KOPT-K1 (cell line): ENCODE measurements around the gene KIF13A.
"Not testable (repeated sequence)": the region's sequence is repeated elsewhere in the genome, so short reads cannot be mapped to it uniquely, and the experiment has no call there.

Source experiments
- H3K27ac ChIP-seq: fragments of 200-600 bp; sonication (generic); 2 replicates; pipeline ENCODE4 v1.5.1; 2016; ENCODE audit warnings: antibody characterized with exemption, mild to moderate bottlenecking, low read depth, low read length; ENCODE audit not compliant: poor library complexity, severe bottlenecking
- H3K36me3 ChIP-seq: fragments of 200-600 bp; sonication (generic); 2 replicates; pipeline ENCODE4 v1.5.1; 2017; ENCODE audit warnings: antibody characterized with exemption, mild to moderate bottlenecking, low read length, moderate library complexity; ENCODE audit not compliant: insufficient read depth
- H3K9me3 ChIP-seq: fragments of 200-600 bp; sonication (generic); 2 replicates; pipeline ENCODE4 v1.5.1; 2017; ENCODE audit warnings: antibody characterized with exemption, low read length, mild to moderate bottlenecking; ENCODE audit not compliant: insufficient read depth, poor library complexity, severe bottlenecking

The KIF13A gene

DNA sequence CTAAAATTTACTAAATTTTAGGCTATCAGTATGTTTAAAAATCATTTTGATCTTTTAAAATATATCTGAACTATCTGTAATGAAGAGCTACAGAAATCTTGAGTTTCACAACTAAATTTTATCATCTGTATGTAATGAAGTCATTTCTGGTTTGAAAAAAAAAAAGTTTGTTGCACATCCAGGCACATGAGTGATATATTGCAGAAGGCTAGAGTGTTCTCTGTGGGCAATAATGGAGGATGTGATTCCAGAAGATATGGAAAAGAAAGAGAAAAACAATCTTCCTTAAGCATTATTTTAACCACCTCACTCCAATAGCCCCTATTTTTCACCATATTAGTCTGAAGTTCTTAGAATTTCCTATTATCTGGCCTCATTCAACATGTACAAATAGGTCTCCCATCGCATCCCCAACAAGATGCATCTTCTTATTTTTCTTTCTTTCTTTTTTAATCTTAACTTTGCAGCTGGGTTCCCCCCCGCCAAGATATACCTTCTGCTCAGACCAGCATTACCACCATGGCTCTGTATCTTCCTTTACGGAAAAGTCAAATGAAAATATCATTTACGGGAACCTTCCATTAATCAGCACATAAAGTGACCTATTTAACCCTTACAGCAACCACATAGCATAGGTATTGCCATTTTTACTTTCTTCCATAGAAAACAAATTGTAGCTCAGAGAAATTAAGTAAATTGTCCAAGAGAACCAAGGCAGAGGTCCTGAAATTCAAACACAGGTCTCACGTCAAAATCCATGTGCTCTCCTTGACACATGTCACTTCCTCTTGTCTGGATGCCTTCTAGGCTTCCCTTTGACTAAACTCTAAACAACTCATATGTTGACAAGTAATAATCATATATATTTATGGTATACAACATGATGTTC lies 116.9 kb downstream of the KIF13A start:
- H3K36me3 ChIP-seq, result no peaks in the 10 kb centered on the region
- H3K9me3 ChIP-seq, result no peaks in the 10 kb centered on the region
- no peak overlapping the region for H3K27ac ChIP-seq

DNA sequence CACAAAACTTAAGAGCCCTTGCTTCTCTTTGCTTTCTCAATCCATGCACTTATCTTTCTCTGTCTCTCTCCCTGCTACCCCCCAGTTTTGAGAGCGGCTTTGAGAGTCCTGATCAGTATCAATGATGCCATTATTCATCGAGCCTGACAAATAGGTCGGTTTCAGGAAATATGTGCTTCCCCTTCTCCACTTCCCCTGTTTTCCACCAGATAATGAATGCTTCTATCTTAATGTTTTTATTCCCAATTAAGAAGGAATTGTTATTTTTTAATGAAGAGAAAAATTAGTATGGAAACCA lies 117.7 kb downstream of the KIF13A start:
- Histone ChIP-seq H3K27ac (no peak overlapping the region), H3K9me3 (no peaks in the 10 kb centered on the region)

DNA sequence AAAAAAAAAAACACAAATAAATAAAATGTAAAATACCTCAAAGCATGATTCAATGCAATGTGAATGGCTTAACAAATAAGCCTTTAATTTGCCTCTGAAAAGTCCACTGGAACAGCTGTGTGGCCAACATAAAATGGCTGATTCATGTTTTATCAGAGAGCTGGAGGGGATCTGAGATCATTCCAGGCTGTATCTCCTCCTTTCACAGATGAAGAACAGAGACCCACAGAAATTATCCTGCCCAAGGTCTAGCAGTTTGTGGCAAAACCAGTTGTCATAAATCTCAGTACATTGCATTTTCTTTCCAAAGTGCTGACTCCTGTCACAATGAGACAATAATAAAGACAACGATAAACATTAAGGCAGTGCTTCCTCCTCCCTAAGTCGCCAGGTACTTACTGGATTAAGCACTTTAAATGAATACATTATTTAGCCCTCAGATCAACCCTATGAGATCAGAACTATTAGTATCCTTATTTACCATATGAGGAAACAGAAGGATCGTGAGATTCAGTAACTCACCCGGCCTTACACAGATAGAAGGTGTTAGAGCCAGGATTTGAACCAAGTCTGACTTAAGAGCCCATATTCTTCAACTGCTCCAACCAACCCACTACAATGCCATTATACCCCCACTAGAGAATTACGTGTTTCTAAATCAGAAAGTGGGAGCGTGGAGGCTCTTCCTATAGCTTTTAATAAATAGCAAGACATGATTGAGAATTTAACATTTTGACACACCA lies 118.3 kb downstream of the KIF13A start:
- no peak overlapping the region for H3K27ac ChIP-seq
- no peaks in the 10 kb centered on the region for H3K36me3 ChIP-seq
- no peaks in the 10 kb centered on the region for H3K9me3 ChIP-seq

More for the DNA sequence above, 117.7 kb downstream of the KIF13A start:
- no peaks in the 10 kb centered on the region for H3K36me3 ChIP-seq

GRCh38 chr6:17867880-17868279 lies 119.6 kb downstream of the KIF13A start:
- no peaks in the 10 kb centered on the region for H3K36me3 ChIP-seq
- H3K9me3 ChIP-seq, result no peaks in the 10 kb centered on the region
- no peak overlapping the region for H3K27ac ChIP-seq

DNA sequence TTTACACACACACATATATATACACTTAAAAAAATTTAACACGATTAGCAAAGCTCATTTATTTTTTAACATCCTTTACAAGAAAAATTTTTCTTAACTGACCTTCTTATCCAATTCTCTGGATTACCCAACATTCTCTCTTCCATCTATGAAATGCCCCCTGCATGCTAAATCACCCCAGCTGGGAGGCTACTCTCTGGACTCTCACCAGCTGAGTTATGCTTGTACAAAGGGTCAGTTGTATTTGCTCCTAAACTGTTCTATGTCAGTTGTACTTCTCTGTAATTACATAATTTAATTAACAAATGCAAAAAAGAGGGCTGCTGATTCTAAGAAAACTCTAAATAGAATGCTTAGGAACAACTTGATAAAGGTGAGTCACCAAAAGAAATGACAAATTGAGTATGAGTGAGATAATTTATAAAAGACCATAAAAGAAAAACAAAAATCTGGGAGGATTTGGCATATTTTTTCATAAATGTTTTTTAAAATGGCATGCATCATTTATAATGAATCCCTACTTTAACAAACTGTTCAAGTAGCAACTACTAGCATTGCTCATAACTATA lies 120.5 kb downstream of the KIF13A start:
- Histone ChIP-seq H3K36me3 (no peaks in the 10 kb centered on the region), H3K27ac (no peak overlapping the region), H3K9me3 (no peaks in the 10 kb centered on the region)

DNA sequence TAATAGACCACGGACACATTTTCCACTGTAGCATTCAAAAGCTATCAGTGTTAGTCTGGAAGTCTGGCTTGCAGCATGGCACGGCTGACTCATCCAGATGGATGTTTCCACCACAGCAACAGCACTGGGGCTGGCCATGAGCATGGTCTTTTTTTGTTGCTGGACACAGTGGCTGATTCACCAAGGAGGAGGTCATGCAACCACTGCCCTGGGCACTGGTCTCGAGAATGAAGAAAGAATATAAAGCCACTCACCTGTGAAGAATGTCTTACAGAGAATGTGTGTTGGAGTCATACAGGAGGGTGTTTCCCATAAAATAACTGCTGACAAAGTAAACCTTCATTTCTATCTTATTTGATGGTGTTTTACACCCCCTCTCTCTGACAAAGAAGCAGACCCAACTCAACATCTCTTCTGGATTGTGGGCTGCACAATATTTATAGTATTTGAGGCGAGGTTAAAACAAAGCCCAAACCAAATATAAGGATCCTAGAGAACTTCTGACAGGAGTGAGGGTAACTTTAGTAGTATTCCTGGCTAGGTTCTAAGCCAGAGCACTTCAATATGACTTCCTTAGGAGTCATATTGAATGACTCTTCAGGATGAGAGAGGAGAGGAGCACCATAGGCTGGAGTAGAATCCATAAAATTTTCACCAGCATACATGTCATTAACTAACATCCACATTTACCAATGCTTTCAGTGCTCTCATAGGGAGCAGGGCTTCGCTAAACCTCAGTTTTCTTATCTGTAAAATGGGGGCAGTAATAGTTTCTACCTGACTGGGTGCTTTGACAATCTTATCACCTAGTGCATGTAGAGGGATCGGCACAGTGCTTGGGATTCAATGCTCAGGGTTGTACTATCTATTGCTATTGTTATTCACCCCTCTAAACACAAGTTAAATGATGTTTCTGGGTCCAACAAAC lies 121.4 kb downstream of the KIF13A start:
- no peak overlapping the region for H3K27ac ChIP-seq

DNA sequence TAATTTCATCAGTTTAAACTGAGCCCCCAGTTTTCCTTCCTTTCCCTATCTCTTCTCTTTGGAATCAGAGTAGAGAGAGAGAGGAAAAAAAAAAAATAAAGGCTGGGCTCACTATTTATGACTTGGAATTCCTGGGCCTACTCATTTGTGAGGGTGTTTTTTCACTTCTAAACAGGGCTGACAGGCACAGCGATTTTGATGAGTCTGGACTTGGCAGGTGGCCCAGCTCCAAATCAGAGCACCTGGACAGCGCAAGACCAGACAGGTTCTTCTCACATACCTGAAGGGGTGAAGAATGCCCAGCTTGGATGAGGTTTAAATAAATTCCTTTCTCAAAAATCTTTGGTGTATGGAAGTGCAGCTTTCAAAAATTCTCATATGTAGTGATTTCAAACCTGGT lies 122.2 kb downstream of the KIF13A start:
- Histone ChIP-seq H3K9me3 (no peaks in the 10 kb centered on the region), H3K36me3 (no peaks in the 10 kb centered on the region), H3K27ac (no peak overlapping the region)

More for the DNA sequence above, 121.4 kb downstream of the KIF13A start:
- Histone ChIP-seq H3K36me3 (no peaks in the 10 kb centered on the region), H3K9me3 (no peaks in the 10 kb centered on the region)

DNA sequence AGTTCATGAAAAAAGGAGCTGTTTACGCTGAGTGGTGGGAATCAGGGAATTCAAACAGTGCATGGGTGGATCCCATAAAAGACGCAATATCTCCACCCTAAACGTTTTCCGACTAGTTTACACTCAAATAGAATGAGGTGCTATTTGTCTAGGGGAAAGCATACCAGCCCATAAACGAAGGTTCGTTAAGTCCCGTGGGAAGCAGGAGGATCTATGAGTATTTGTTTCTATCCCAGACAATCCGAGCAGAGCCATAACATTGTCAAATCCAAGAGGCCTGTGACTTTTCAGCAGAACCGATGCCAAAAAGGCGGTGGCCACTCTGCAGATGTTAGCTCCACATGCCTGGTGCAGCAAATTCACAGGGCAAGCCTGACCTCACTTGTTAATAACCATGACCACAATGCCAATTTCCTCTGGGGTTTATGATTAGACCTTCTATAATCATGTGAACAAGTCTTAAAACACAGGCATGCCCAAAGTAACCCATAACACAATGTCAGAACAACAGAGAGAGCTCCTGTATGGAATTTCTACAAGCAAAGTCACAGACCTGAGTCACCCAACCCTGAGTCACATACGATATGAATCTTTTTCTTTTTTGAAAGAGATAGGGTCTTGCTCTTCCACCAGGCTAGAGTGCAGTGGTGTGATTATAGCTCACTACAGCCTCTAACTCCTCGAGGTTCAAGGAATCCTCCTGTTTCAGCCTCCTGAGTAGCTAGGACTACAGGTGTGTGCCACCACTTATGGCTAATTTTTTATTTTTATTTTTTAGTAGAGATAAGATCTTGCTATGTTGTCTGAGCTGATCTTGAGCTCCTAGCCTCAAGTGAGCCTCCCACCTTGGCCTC lies 123.3 kb downstream of the KIF13A start:
- Histone ChIP-seq H3K27ac (no peak overlapping the region), H3K36me3 (no peaks in the 10 kb centered on the region), H3K9me3 (no peaks in the 10 kb centered on the region)

- Histone ChIP-seq H3K9me3 (no peaks in the 10 kb centered on the region), H3K36me3 (no peaks in the 10 kb centered on the region), H3K27ac (no peak overlapping the region)
Measured at GRCh38 chr6:17861361-17861760, 126.1 kb downstream of the KIF13A start.

- Histone ChIP-seq H3K27ac (no peak overlapping the region), H3K9me3 (no peaks in the 10 kb centered on the region), H3K36me3 (no peaks in the 10 kb centered on the region)
Measured at GRCh38 chr6:17859846-17860245, 127.6 kb downstream of the KIF13A start.

- no peaks in the 10 kb centered on the region for H3K36me3 ChIP-seq
Measured at GRCh38 chr6:17858584-17858983, 128.9 kb downstream of the KIF13A start.

DNA sequence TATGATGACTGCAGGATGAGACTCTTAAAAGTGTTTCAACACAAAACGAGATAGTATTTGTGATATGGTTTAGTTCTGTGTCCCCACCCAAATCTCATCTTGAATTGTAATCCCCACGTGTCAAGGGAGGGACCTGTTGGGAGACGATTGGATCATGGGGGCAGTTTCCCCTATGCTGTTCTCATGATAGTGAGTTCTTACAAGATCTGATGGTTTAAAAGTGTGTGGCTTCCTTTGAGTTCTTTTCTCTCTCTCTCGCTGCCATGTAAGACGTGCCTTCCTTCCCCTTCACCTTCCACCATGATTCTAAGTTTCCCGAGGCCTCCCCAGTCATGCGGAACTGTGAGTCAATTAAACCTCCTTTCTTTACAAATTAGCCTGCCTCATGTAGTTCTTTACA lies 130.2 kb downstream of the KIF13A start:
- H3K36me3 ChIP-seq, result not testable (repeated sequence)

More at GRCh38 chr6:17858584-17858983, 128.9 kb downstream of the KIF13A start:
- H3K27ac ChIP-seq, result no peak overlapping the region
- no peaks in the 10 kb centered on the region for H3K9me3 ChIP-seq

DNA sequence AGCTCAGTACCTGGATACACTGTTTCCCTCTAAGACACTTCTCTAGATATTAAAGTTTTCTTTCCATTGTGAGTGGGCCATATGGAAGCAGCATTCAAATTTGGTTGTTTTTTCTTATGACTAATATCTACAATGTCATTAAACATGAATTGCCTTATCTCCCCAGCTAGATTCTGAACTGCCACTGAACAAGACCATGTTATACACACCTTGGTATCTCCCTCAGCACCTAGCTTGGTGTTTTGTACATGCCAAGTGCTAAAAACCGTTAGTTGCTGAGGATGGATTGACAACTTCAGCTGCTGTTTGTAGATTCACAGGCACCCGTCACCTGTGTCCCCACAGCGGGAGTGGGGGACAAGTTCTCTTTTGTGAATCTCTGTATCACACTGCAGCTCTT lies 131.1 kb downstream of the KIF13A start:
- no peak overlapping the region for H3K27ac ChIP-seq
- no peaks in the 10 kb centered on the region for H3K9me3 ChIP-seq
- H3K36me3 ChIP-seq, result no peaks in the 10 kb centered on the region

More for the DNA sequence above, 130.2 kb downstream of the KIF13A start:
- H3K9me3 ChIP-seq, H3K27ac ChIP-seq: not testable (repeated sequence)

GRCh38 chr6:17855381-17855780 lies 132.1 kb downstream of the KIF13A start:
- Histone ChIP-seq H3K27ac (no peak overlapping the region), H3K36me3 (no peaks in the 10 kb centered on the region), H3K9me3 (no peaks in the 10 kb centered on the region)
